ENCODE data around the gene TEX54.

DNA sequence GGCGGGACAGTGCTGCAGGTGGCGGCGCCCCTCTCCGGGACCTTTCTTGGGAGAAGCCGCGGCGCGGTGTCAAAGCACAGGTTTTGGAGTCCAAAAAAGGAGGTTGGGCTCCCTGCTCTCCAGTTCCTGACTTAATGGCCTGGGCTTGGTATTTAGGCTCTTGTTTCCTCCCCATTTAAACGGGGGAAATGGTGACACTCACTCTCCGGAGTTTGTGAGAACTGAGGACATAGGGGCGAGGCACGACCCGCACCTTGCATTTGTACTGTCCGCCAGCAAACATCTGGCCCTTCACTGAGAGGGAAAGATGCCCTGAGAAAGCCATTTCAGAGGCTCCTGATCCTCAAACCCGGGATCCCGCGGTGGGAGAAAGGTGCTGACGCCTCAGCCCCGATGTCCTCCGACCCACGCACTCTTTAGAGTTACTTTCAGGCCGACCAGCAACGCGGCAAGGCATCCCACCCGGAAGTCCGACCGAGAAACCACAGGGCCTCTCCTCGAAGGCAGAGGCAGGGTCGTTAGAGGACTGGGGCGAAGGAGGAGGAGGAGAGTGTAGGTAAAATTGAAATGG lies 9.6 kb upstream of the TEX54 start:
- TF ChIP-seq EZH2 (IDR thresholded peaks at IDR 0.05) (no peak), POLR2AphosphoS5 (IDR thresholded peaks at IDR 0.05; ENCODE audit: borderline replicate concordance, low read depth, low read length) (no peak), FOXP2 (optimal IDR thresholded peaks at IDR 0.05; ENCODE audit: control extremely low read depth, extremely low read length, insufficient read depth) (no peak)
